T-helper 2 cell (primary cell): ENCODE measurements around the gene LRRFIP2.

Experiments
- DNase-seq, 5 experiments: peaks; one replicate each; pipeline versions ENCODE4 v3.0.0 to v3.0.0-alpha.2; 2012 to 2022

The LRRFIP2 gene

DNA sequence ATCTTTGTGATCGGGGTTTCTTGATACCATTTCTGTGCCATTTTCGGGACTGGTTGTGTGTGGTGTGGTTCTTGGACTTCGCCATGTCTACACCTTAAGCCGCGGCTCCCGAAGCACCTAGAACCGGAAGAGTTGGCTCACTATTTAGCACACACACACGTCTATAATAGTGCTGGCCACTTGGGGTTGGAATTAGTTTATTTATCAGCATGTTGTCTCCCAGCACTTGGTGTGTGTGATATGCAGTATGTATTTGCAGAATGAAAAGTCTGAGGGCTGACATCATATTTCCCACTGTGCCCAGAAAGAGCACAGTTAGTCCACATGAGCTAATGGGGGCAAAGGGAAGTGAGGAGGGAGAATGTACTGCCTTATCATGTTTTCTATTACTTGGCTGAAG, 157.5 kb downstream of the LRRFIP2 start:
- no peak for DNase-seq

DNA sequence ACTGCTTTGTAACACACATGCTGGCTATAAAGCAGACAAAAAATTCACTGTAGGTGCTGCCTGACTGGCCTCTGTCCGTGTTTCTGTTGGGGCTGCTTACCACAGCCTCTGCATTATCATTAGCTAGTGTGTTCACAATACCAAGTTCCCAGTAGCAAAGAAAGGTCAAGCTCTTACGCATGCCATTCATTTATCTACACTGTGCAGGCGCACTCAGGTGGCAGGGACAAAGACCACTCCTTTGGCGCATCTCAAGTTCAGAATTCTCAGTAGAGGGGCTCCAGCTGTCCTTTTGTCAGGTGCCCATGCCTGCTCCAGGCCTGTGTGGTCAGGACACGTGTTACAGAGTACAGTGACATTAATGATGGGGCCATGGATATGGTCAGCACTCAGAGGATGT, 158.7 kb downstream of the LRRFIP2 start:
- no peak for DNase-seq

DNA sequence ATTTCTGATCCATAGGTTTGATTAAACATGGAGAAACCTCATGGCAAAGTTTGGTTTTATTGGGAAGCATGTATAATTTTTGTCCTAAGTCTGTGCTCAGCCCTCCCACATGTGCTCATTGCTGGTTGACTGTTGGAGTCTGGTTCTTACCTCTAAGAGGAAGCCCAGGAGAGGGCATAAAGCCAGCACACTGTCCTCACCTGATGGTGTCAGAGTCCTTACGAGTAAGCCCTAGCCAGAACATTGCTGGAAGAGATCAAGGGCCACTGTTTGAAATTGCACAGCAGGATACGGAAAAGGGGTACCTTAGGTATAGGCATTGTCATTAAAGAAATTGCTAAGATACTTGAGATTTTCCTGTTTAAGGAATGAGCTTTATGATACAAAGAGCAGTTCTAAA, 159.8 kb downstream of the LRRFIP2 start:
- DNase-seq = no peak
